Sigmoid colon (tissue), 4 donors: ENCODE results near the gene EDARADD.

Source experiments
- CTCF ChIP-seq, 4 experiments: fragments of 450-650 bp in 3 of 4; fragments of 200-600 bp in 1 of 4; IDR thresholded peaks; one replicate each; pipeline ENCODE4 v1.5.1; 2016 to 2019; ENCODE audit warnings: antibody characterized with exemption in 4 of 4, mild to moderate bottlenecking in 3 of 4, moderate library complexity in 2 of 4
- POLR2AphosphoS5 ChIP-seq, 4 donors: sonication (generic); formaldehyde crosslinking; IDR thresholded peaks; one replicate each; pipeline ENCODE4 v1.6.1; 2017; ENCODE audit warnings: antibody characterized with exemption in 4 of 4

GRCh38 chr1:236450779-236451178 lies 56.7 kb downstream of the EDARADD start:
- TF ChIP-seq CTCF (IDR thresholded peaks at IDR 0.05) (no peak), POLR2AphosphoS5 (IDR thresholded peaks at IDR 0.05) (no peak)
